Stimulated activated CD8-positive, alpha-beta memory T cell treated with anti-CD3 and anti-CD28 coated beads, Interleukin-2, amount 100 ng/mL, for 48 hours (primary cell): ENCODE measurements around the gene ANP32B.
"Not testable (repeated sequence)": the region's sequence is repeated elsewhere in the genome, so short reads cannot be mapped to it uniquely, and the experiment has no call there.

ENCODE experiments used
- DNase-seq, 2 donors: peaks; one replicate each; pipeline ENCODE4 v3.0.0-alpha.2; 2020; ENCODE audit warnings: low read depth in 2 of 2

ANP32B gene

DNA sequence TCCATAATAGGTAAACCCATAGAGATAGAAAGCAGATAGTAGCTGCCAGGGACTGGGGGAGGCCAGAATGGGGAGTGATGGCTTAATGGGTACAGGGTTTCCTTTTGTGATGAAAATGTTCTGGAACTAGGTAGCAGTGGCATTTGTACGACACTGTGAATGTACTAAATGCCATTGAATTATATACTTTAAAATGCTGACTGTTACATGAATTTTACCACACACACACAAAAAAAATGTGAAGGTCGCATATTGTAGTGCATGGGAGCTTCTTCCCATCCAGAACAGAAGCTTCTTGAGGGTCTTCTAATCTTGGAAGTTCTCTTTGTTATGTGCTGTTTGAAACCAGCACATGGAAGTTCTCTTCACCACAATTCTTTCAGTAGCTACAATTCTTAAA is 19.9 kb upstream of the ANP32B start:
- no peak for DNase-seq

GRCh38 chr9:97964901-97965300 is 18.2 kb upstream of the ANP32B start:
- DNase-seq = no peak

- no peak for DNase-seq
Measured at GRCh38 chr9:97966493-97966892, 16.6 kb upstream of the ANP32B start.

DNA sequence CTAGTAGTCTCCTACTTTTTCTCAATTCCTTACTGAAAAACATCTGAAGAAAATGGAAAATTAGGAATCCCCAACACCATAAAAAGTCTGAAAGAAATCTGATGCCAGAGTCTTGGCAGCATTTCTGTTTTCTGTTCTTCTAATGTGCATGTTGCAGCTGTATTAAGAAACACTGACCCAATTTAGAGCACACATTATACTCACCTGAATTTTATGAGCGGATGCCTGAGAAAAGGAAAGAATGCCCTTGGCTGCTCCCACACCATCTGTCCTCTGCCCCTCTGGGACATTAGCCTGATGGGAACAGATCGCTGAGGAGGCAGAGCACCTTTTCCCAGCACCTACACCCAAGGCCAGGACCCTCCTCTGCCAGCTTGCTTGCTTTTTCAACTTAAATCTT is 14.1 kb upstream of the ANP32B start:
- no peak for DNase-seq

DNA sequence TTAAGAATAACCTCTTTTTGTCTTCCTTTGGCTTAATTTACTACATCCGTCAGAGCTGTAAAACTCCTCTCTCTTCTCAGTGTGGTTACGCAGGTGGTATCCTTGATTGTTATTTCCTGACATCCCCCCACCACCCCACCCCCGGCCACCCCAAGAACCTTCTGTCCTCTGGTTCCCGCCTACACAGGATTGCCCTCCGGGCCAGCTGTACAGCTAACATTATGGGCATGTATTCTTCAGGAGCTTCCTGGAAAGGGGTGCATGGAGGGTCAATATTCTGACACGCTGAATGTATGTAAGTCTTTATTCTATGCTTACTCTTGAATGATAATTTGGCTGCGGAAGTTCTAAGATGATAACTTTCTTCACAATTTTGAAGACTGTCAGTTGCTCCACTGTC is 13.0 kb upstream of the ANP32B start:
- no peak for DNase-seq

DNA sequence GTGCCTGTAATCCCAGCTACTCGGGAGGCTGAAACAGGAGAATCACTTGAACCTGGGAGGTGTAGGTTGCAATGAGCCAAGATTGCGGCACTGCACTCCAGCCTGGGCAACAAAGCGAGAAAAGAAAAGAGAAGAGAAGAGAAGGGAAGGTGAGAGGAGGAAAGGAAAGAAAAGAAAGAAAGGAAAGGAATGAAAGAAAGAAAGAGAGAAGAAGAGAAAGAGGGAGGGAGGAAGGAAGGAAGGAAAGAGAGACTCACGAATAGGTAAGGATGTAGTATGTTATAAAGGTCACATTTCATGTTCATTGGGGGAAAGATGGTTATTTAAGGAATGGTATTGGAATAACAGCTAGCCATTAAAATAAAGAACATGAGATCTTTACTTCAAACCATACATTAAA is 10.4 kb upstream of the ANP32B start:
- DNase-seq = no peak

GRCh38 chr9:97975376-97975775 is 7.8 kb upstream of the ANP32B start:
- no peak for DNase-seq

GRCh38 chr9:97976633-97977032 is 6.5 kb upstream of the ANP32B start:
- not testable (repeated sequence) for DNase-seq

DNA sequence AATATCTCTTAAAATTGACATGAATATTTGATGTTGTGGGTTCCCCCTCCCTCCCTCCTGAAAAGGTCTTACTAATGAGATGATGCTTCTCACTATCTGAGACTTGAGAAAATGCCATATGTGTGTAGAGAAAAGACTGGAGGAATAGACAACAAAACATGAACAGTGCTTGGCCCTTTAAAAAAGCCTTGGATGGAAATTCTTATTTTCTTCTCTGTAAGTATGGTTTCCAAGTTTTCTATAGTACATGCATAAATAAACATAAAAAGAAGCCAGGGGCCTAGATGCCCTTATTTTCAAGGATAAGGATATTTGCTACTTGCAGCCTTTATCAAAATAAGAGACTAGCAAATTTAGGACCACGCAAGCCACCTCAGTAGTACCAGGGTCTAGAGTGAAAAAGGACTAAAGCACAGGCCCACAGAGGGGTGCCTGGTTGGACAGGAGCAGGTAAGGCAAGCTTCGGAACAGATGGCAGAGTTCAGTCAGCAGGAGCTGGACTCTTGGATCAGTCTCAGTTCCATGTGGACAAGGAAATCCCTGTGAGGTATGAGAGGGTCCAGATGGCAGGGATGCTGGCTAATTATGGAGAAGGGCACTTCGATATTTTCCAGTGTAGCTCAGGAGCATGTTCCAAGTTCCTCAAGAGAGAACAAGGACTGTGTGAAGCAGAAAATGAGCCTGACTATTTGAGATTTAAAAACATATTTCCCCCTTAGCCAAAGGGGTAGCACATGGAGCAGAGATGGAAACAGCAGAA is 4.6 kb upstream of the ANP32B start:
- DNase-seq = no peak

- no peak for DNase-seq
Measured at GRCh38 chr9:97979788-97980478, 3.2 kb upstream of the ANP32B start.

GRCh38 chr9:97980479-97980803 is 2.7 kb upstream of the ANP32B start:
- DNase-seq = no peak

GRCh38 chr9:97980918-97981845 is 2.0 kb upstream of the ANP32B start:
- no peak for DNase-seq

DNA sequence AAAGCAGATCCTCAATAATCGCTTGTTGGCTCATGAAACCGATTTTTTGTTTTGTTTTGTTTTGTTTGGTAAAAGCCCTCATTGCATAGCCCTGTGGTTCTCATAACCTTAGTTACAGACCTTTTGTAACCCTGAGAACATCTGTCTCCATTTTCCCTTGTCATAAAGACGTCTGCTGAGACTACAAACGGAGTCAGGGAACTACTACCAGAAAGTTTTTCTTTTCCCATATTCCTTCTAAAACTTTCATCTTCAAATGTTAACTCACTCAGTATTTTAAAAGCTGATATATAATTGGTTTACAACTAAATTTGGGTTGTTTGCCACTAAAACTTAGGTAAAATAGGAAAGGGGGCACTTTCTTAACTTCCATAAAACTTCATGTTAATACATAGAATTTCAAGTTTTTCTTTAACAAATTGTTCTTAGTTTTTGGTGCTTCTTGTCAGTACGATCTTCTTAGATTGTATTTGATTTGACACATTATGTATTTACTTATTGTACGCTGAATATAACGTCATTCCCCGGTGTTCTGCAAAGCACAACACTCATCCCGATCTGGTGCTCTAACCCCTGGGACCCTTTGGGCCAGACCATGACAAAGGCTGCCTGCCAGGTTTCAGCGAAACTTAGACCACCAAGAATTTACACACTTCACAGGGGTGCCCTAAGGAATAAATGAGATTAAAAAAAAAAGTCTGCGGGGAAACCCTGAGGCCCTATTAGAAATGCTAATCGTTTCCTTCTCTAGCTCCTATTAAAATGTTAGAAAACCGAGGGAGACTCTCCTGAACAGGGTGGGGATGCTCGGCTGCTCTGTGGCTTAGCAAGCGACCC is 1.1 kb upstream of the ANP32B start:
- DNase-seq = no peak

DNA sequence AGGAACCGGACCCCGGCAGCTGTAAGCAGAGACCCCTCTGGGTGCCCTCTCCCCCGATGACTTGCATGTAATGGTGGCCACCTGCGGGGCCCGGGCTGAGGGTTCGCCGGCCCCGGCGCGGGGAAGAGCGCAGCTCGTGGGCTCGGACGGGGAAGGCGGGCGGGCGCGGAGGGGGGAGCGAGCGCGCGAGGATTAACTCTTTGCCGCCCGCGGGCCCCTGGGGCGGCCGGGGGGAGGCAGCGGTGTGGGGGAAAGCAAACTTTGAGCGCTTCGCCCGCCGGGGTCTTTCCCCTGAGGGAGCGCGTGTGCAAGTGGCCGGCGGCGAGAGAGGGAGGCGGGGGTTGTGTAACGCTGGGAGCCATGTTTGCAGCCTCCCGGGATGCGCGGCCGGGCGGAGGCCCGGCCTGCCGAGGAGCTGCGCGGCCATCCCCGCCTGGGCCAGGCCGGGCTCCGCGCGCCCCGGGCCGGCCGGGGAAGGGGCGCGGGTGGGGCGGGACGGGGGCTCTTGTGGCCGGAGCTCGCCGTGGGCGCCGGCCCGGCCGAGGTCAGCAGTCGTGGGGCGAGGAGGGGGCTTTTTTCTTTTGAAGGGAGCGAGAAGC is 547 bp downstream of the ANP32B start:
- DNase-seq = peak; percentile 23 to 30

- DNase-seq = peak; percentile 70 to 72
Measured at GRCh38 chr9:97984188-97985057, 1.3 kb downstream of the ANP32B start.

DNA sequence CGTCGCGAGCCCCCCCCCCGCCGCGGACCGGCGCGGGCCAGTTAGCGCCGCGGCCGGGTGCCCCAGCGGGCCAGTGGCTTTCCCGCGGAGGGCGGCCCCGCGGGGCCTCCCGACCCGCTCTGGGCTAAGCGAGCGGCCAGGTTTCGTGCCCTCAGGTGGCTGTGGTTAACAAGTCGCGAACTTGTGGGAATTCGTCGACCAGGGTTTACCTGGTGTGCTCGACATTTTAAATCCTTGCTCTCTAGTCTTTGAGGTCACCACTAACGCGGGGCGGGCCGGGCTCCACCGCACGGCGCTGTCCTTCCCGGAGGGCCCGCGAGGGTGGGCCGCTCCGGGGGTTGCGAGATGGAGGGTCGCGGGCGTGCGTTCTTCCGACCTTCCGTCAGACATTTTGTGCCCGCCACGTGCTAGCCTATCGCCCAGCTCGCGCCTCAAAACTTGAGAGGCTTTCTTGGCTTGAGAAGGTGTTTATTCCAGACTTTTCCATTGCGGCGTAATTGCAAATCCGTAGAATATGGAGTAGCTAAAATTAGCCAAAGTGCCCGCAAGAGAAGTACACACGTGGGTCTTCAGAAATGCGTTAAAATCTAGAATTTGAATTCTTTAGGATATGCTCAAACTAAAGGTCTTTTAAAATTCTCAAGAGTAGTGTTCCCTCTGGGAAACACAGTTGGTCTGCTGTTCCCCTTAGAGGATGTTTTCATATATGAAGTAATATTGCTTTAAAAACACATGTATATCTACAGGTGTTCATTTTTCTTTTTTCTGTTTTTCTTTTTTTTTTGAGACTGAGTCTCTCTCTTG is 2.1 kb downstream of the ANP32B start:
- no peak for DNase-seq

GRCh38 chr9:97987487-97987886 is 4.3 kb downstream of the ANP32B start:
- DNase-seq = no peak

- no peak for DNase-seq
Measured at GRCh38 chr9:97990259-97990658, 7.1 kb downstream of the ANP32B start.

DNA sequence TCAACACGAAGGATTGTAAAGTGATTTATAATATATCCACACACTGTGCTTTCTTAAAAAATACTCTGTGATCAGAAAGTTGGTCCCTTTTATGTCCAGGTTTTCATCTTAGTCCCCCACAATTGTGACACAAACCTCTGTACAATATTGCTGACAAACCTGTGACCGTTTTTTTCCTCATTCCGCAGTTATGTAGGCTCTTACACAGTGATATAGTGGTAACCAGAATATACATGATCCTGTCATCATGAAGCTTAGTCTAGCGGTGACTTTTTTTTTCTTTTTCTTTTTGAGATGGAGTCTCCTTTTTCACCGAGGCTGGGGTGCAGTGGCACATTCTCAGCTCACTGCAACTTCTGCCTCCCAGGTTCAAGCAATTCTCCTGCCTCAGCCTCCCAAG is 8.7 kb downstream of the ANP32B start:
- DNase-seq = no peak
